Mesothelial cell of epicardium (in vitro differentiated cells): ENCODE data around the gene KIFAP3. TPM values are rescaled to one million over a fixed set of nuclear protein-coding genes. Genes with fewer than 3 reads are reported as not detected.

Experiments
- DNase-seq, 2 experiments: peaks; one replicate each; pipeline ENCODE4 v3.0.0; 2021; ENCODE audit warnings: low spot score in 2 of 2; ENCODE audit not compliant: unreplicated experiment in 2 of 2
- H3K27ac Mint-ChIP-seq: 2 replicates; pipeline ENCODE4 v1.8.0; 2021; ENCODE audit warnings: mixed read lengths
- H3K27me3 Mint-ChIP-seq: 2 replicates; pipeline ENCODE4 v1.8.0; 2021; ENCODE audit warnings: low read depth, mixed read lengths
- H3K36me3 Mint-ChIP-seq: 2 replicates; pipeline ENCODE4 v1.8.0; 2021; ENCODE audit warnings: mixed read lengths
- H3K4me1 Mint-ChIP-seq: 2 replicates; pipeline ENCODE4 v1.8.0; 2021; ENCODE audit warnings: mixed read lengths
- H3K4me3 Mint-ChIP-seq: 2 replicates; pipeline ENCODE4 v1.8.0; 2021; ENCODE audit warnings: mild to moderate bottlenecking, moderate library complexity, mixed read lengths
- H3K9me3 Mint-ChIP-seq: 2 replicates; pipeline ENCODE4 v1.8.0; 2021; ENCODE audit warnings: mixed read lengths
- total RNA-seq: library from RNA; stranded (reverse); gene quantifications from 3 replicates; pipeline ENCODE4 v1.2.1, GENCODE V29; 2021
- TF ChIP-seq, protein P1 (sequence below): fragments of 200-600 bp; sonication (generic); IDR thresholded peaks from one replicate; pipeline ENCODE4 v1.5.0; 2021; ENCODE audit warnings: antibody characterized with exemption; ENCODE audit not compliant: unreplicated experiment

Gene KIFAP3
- total RNA-seq, 1 donor from 2014 or later = 28.6 TPM

DNA sequence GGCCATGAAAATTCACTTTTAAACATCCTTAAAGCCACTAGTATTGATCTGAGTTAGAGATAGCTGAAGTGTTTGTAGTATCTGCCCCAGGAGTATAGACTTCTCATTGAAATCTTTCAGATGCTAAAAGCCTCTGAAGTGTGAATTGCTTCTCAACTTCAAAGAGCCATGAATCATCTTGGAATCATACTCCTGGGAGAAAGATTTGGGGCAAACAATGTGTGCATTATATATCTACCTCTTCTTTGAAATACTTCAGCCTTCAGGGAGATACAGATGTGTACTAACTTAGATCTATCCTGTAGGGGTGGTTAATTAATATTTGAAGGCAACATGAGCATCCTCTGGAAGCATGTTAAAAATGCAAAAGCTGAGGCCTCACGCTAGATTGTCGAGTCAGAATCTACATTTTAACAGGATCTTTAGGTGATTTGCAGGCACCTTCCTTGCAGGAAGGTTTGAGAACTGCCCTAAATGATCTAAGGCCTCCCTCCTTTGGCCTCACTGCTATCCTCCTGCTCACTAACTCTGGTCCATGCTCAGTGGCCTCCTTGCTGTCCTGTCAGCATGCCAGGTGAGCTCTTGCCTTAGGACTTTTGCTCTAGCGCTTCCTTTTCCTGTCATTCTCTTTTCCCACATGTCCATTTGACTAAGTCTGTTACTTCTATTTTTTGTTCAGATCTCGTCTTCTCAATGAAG is 174.8 kb downstream of the KIFAP3 start:
- no peaks in the 10 kb centered on the region for H3K9me3 Mint-ChIP-seq
- H3K4me1 Mint-ChIP-seq = no peaks in the 10 kb centered on the region
- no peak overlapping the region for H3K4me3 Mint-ChIP-seq
- TF ChIP-seq, protein P1, sequence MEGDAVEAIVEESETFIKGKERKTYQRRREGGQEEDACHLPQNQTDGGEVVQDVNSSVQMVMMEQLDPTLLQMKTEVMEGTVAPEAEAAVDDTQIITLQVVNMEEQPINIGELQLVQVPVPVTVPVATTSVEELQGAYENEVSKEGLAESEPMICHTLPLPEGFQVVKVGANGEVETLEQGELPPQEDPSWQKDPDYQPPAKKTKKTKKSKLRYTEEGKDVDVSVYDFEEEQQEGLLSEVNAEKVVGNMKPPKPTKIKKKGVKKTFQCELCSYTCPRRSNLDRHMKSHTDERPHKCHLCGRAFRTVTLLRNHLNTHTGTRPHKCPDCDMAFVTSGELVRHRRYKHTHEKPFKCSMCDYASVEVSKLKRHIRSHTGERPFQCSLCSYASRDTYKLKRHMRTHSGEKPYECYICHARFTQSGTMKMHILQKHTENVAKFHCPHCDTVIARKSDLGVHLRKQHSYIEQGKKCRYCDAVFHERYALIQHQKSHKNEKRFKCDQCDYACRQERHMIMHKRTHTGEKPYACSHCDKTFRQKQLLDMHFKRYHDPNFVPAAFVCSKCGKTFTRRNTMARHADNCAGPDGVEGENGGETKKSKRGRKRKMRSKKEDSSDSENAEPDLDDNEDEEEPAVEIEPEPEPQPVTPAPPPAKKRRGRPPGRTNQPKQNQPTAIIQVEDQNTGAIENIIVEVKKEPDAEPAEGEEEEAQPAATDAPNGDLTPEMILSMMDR = no peak
- no peak overlapping the region for H3K27ac Mint-ChIP-seq
- peaks cover 15% of the 10 kb centered on the region for H3K27me3 Mint-ChIP-seq
- H3K36me3 Mint-ChIP-seq = no peaks in the 10 kb centered on the region
- no peak for DNase-seq

DNA sequence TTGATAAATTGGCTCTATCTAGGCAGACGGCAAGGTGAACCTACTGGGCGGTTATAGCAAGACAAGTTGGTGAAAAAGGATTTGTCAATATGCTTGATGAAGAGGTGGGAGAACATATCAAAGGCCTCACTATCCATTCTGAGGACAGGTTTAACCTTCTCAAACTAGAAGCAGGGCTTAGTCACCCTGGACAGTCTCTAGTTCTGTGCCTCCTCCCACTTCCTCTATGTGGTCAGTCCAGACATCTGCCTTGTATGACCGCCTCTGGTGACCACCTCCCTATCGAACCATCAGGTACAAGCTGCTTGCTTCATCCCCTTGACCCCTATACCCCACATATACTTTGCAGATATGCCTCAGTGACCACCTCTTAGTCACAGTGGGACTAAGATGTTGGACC is 178.5 kb downstream of the KIFAP3 start:
- Mint-ChIP-seq H3K4me1 (peaks cover 18% of the 10 kb centered on the region), H3K36me3 (no peaks in the 10 kb centered on the region), H3K4me3 (no peak overlapping the region), H3K27ac (no peak overlapping the region), H3K27me3 (peaks cover 15% of the 10 kb centered on the region), H3K9me3 (no peaks in the 10 kb centered on the region)
- TF ChIP-seq, protein P1 = no peak
- no peak for DNase-seq

DNA sequence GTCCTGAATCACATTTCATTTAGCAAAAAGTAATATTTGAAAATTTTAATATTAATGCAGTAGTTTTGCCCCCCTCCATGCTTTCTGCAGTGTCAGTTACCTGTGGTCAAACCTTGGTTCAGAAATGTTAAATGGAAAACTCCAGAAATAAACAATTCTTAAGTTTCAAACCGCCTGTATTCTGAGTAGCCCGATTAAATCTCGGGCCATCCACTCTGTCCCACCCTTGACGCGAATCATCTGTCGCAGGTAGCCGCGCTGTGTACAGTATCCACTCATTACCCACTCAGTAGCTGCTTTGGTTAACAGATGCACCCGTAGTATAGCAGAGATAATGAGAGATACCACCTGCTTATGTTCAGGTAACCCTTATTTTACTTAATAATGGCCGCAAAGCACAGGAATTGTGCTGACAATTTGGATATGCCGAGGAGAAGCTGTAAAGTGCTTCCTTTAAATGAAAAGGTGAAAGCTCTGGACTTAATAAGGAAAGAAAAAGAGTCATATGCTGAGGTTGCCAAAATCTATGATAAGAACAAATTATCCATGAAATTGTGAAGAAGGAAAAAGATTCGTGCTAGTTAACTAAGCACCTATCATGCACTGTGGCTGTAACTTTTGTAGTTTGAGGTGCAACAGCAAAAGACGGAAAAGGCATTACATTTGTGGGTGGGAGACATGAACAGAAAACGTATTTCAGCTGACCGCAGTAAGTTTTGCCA is 179.9 kb downstream of the KIFAP3 start:
- Mint-ChIP-seq H3K27me3 (peaks cover 15% of the 10 kb centered on the region), H3K36me3 (no peaks in the 10 kb centered on the region), H3K9me3 (no peaks in the 10 kb centered on the region), H3K4me1 (peaks cover 29% of the 10 kb centered on the region), H3K4me3 (peak overlapping the region; percentile 84), H3K27ac (peak overlapping the region; percentile 100)
- no peak for DNase-seq
- TF ChIP-seq, protein P1 = no peak

DNA sequence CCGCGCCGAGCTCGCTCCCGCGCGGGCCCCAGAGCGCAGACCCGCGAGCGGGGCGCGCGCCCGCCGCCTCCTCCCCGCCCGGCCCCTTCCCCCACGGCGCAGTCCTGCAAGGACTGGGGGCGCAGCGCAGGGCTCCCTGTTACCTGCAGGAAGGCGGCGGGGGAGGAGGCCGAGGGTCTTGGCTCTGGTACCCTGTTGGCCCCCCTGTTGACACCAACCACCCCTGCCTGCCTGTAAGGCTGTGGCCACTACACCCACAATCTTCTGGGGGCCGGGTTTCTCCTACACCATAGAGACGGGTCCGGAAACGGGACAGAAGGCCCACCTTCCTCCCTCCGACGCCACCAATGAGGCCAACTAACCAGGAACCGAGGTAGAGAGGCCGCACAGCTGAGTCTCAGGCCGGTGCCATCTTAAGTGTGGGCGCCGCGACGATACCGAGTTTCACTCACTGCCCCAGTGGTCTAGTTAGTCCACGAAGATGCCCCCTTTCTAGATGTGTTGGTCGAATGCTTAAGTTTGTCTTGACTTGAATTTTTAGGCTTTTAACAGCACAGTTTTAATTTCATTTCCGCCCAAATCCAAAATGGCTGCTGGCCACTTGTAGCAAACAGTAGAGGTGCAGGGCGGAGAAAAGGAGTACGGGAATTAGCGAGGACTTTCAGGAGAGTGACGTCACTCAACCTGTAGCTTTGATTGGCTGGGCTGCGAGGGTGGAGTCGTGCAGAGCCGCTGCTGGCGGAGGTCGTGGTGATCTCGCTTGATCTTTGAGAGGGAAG is 180.7 kb downstream of the KIFAP3 start, which contains the start of gene SCYL3:
SCYL3 (minus strand) TSS at position 252 of the 779 bp plus-strand sequence. CDS start 5,056 bp downstream, outside the sequence.
- peaks cover 15% of the 10 kb centered on the region for H3K27me3 Mint-ChIP-seq
- peak within 1 kb of the TSS; percentile 100 for H3K27ac Mint-ChIP-seq
- H3K9me3 Mint-ChIP-seq = no peaks in the 10 kb centered on the region
- peaks cover 35% of the 10 kb centered on the region for H3K4me1 Mint-ChIP-seq
- no peaks in the 10 kb centered on the region for H3K36me3 Mint-ChIP-seq
- DNase-seq = peak; percentile 87 to 89
- TF ChIP-seq, protein P1 = no peak
- peak within 1 kb of the TSS; percentile 84 for H3K4me3 Mint-ChIP-seq

DNA sequence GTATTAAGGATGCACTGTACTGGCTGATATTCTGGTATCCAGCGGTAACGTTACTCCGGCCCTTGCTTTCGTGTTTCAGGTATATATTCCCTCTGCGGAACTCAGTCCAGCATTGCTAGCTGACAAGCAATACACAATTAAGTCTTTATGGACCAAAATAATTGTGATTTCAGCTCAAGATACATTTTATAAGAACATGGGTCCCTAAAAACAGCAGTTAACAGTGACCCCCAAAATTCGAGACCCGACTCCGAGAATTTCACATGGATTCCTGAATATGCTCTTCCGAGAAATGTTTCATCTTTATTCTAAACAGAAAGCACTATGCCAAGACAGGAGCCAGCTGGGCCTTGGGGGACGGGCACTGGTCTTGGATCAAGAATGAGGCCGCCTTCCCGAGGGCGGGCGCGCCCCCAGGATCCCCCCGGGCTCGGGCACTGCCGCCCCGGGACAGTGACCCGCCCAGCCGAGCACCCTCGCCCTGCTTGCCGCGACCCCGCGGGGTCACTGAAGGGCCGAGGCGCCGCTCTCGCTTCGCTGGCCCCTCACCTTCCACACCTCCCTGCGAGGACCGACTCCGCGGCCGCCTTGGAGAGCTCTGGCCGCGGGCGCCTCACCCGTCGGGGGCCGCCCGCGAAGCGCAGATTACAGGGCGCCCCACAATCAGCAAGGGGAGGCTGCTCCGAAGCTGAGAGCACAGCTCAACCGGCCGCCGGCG is 181.4 kb downstream of the KIFAP3 start:
- peak overlapping the region; percentile 92 for H3K27ac Mint-ChIP-seq
- no peak for DNase-seq
- peak overlapping the region; percentile 84 for H3K4me3 Mint-ChIP-seq
- H3K27me3 Mint-ChIP-seq = peaks cover 13% of the 10 kb centered on the region
- no peaks in the 10 kb centered on the region for H3K9me3 Mint-ChIP-seq
- no peaks in the 10 kb centered on the region for H3K36me3 Mint-ChIP-seq
- peaks cover 41% of the 10 kb centered on the region for H3K4me1 Mint-ChIP-seq
- TF ChIP-seq, protein P1 = no peak
